ENCODE data around the gene PTGES3L.
A peak's percentile ranks its signal among the peaks of the same experiment; 100 is the strongest.
"Not testable (repeated sequence)": the region's sequence is repeated elsewhere in the genome, so short reads cannot be mapped to it uniquely, and the experiment has no call there.

The PTGES3L gene

DNA sequence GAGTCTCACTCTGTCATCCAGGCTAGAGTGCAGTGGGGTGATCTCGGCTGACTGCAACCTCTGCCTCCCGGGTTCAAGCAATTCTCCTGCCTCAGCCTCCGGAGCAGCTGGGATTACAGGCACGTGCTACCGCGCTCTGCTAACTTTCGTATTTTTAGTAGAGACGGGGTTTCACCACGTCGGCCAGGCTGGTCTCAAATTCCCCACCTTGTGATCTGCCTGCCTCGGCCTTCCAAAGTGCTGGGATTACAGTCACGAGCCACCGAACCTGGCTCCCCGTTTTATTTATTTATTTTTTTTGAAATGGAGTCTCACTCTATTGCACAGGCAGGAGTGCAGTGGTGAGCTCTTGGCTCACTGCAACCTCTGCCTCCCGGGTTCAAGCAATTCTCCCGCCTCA, 4.2 kb downstream of the PTGES3L start:
- DNase-seq, result not testable (repeated sequence)

DNA sequence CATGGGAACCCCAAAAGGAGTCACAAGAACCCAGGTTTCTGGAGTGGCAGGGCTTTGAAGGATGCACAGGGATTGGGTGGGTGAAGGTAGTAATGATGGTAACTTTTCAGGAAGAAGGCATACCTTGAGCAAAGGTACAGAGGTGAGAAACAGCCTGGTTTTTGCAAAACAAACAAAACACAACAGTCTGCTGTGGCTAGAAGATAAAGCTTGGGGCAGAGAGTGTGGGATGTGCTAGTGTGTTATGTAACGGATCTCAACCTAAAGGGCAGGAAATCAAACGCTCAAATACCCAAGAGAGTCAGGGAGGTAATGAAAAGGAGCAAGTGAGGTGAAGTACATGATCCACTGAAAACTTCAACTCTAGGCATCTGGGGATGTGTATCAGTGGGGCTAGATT, 4.6 kb downstream of the PTGES3L start:
- DNase-seq, result no peak

- not testable (repeated sequence) for DNase-seq
These were observed 6.6 kb downstream of the PTGES3L start for GRCh38 chr17:42973323-42973722.

GRCh38 chr17:42971589-42971988, 8.3 kb downstream of the PTGES3L start:
- DNase-seq, result no peak

DNA sequence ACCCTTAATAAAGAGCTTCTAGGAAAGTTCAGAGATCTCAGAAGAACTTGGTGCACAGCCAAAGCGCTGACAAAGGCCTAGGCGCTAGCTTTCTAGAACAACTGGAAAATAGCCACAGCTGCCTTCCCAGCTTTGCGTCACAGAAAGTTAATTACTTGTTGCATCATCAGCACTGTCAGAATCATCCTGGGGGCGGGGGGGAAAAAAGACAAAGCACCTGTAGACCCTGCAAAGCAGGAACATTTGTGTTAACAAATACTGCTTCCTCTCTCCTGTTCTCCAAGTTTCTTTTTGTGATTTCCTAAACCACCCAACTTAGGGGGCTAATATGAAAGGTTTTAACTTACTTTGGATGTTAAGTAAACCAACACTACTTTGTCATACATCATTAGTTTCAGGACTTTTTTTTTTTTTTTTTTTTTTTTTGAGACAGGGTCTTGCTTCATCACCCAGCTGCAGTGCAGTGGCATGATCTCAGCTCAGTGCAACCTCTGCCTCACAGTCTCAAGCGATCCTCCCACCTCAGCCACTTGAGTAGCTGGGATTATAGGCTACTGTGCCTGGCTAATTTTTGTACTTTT, 10.8 kb downstream of the PTGES3L start:
- DNase-seq, result no peak

DNA sequence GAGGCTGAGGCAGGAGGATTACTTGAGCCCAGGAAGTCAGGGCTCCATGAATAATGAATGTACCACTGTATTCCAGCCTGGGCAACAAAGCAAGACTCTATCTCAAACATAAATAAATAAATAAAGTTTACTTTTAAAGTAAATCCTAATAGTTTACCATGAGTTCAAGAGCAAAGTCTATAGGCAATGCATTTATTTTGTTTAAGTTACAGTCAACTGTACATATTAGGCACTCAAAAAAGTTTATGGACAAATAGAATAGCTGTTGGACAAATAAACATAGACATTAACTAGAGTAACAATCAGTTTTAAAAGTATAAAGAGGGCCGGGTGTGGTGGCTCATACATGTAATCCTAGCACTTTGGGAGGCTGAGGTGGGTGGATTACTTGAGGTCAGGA, 12.0 kb downstream of the PTGES3L start:
- DNase-seq, result no peak

GRCh38 chr17:42964161-42964932, 15.5 kb downstream of the PTGES3L start, which contains the start of gene AARSD1:
Gene AARSD1, minus strand, starts transcription at chr17:42964454. Its CDS starts 14 bp downstream, at chr17:42964440.
- DNase-seq, result peak; percentile 97

- no peak for DNase-seq
These were observed 26.2 kb downstream of the PTGES3L start for GRCh38 chr17:42953669-42954068.

GRCh38 chr17:42950044-42950783, 29.7 kb downstream of the PTGES3L start:
- DNase-seq, result no peak

GRCh38 chr17:42946812-42947211, 33.1 kb downstream of the PTGES3L start:
- no peak for DNase-seq

DNA sequence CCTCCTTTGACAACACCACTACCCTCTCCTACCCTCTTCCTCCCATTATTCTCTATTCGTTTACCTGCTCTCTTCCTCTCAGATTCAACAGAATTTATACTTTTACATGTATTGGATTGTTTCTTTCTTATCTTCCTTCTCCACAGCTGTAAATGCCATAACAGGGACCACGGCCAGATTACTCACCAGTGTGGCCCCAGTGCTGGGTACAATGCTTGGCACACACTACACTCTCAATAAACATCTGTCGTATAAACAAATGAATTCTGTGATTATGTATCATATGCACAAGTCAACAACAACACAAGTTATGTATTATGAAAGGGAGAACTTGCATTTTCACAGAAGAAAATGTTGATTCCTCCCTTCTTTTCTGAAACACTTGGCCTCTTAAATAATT, 35.7 kb downstream of the PTGES3L start:
- DNase-seq, result no peak

- DNase-seq, result peak; percentile 79
These were observed 41.9 kb downstream of the PTGES3L start for GRCh38 chr17:42937712-42938596.

GRCh38 chr17:42929497-42929844, 50.4 kb downstream of the PTGES3L start:
- DNase-seq, result no peak

- peak; percentile 88 for DNase-seq
These were observed 51.0 kb downstream of the PTGES3L start for GRCh38 chr17:42928714-42929496.

DNA sequence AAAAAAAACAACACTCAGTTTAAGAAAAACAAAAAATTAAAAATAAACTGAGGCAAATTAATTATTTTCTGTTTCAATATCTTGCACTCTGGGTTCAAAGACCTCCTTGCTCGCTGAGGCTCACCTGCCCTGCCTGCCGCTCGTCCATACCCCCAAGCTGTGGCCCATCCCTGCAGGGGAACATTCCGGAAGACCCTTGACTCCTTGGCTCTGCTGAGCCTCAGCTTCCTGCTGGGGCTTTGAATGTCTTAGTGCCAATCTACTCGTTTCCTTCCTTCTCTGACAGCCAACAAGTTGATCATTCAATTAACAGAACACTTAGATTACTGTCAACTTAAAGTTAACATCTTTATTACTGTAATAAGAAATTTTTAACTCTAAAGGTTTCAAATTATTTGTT, 55.0 kb downstream of the PTGES3L start:
- DNase-seq, result no peak

DNA sequence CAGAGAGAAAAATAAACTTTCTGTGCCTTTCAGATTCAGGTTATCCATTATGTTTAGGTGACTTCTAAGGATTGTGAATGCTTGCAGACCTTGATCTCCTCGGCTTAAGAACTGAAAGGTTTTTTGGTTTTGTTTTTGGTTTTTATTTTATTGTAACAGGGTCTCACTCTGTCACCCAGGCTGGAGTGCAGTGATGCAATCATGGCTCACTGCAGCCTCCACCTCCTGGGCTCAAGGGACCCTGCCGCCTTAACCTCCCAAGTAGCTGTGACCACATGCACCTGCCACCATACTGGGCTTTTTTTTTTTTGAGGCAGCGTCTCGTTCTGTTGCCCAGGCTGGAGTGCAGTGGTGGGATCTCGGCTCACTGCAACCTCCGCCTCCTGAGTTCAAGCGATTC, 56.4 kb downstream of the PTGES3L start:
- DNase-seq, result not testable (repeated sequence)

DNA sequence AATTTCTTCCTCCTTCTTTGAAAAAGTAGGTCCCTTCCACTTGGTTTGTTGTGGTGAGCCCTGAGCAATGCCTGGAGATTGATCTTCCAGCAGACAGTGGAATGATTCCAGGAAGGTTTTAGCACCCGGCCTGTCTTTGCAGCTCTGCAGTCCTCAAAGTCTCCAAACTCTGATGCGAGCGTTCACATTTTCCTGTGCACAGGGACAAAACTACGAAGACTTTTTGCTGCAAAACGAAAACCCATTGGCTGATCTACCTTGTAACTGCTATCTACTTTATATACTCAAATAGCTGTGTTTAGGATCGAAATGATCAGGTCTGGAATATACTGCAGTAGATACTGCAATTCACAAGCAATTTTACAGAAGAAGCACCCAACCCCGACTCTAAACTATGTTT, 57.6 kb downstream of the PTGES3L start:
- no peak for DNase-seq

DNA sequence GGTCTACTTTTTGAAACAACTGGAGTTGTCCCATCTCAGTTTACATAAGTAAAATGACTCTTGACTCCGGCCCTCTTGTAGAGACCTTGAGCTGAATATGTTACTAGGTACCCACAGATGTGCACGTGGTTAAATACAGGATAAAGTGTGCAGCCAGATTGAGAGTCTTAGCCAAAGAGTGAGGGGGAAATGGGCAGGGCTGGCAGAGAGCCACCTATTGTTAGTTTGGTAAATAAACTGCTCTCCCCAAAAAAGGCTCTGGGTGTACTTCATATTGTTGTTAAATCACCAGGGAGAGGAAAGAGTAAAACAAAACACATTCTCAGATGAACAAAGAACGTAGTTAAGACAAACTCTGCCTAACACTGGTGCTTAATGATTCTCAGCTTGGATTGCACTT, 59.0 kb downstream of the PTGES3L start:
- DNase-seq, result peak; percentile 79

DNA sequence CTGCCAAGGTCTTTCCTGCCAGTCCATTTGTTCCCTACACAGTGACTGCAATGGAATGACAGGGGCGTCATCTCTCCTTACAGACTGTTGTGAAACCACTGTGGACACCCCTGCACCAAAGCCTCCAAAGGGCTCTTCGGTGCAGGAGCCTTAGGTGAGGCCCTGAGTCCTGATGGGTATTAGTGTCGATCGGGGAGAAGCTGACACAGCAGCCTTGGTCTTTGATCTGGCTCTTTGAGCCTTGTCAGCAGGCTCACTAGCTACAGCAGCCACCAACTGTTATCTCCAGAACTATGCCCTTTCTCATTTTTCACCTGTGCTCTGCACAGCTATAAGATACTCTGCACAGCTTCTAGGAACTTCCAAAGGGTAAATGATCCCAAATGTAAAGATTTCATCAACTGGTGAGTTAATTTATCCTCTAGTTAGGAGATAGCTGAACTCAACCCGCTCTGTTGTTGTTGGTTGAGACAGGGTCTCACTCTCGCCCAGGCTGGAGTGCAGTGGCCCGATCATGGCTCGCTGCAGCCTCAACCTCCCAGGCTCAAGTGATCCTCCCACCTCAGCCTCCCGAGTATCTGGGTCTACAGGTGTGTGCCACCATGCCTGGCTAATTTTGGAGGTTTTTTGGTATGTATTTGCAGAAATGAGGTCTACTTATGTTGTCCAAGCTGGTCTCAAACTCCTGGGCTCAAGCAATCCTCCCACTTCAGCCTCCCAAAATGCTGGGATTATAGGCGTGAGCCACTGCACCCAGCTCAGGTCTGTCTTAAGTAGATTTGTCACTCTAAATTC, 59.6 kb downstream of the PTGES3L start:
- DNase-seq, result peak; percentile 38

GRCh38 chr17:42919522-42920077, 60.3 kb downstream of the PTGES3L start:
- not testable (repeated sequence) for DNase-seq
